BE2C (cell line): ENCODE results near the gene CACNA1A.

Experiments
- DNase-seq: peaks from one replicate; pipeline ENCODE4 v3.0.0-alpha.2; 2020
- H3K27me3 ChIP-seq: fragments of 250-450 bp; sonication (Bioruptor Pico); 2 replicates; pipeline ENCODE4 v1.5.1; 2020; ENCODE audit warnings: mild to moderate bottlenecking
- H3K36me3 ChIP-seq: fragments of 250-450 bp; sonication (Bioruptor Pico); 2 replicates; pipeline ENCODE4 v1.5.1; 2020; ENCODE audit warnings: mild to moderate bottlenecking
- H3K4me1 ChIP-seq: fragments of 250-450 bp; sonication (Bioruptor Pico); 2 replicates; pipeline ENCODE4 v1.5.1; 2020
- H3K4me3 ChIP-seq: 2 replicates; pipeline ENCODE4 v1.5.1; 2011; ENCODE audit warnings: low read depth, low read length
- H3K9me3 ChIP-seq: fragments of 250-450 bp; sonication (Bioruptor Pico); 2 replicates; pipeline ENCODE4 v1.5.1; 2020
- CTCF ChIP-seq: IDR thresholded peaks from 2 replicates; pipeline ENCODE4 v1.5.1; 2012; ENCODE audit warnings: mild to moderate bottlenecking, low read depth, low read length

The CACNA1A gene

GRCh38 chr19:13275016-13275722 lies 231.1 kb downstream of the CACNA1A start:
- no peak overlapping the region for H3K4me3 ChIP-seq
- no peaks in the 10 kb centered on the region for H3K4me1 ChIP-seq
- no peak for TF ChIP-seq CTCF
- no peaks in the 10 kb centered on the region for H3K36me3 ChIP-seq
- no peaks in the 10 kb centered on the region for H3K27me3 ChIP-seq
- no peak for DNase-seq
- H3K9me3 ChIP-seq: no peaks in the 10 kb centered on the region

DNA sequence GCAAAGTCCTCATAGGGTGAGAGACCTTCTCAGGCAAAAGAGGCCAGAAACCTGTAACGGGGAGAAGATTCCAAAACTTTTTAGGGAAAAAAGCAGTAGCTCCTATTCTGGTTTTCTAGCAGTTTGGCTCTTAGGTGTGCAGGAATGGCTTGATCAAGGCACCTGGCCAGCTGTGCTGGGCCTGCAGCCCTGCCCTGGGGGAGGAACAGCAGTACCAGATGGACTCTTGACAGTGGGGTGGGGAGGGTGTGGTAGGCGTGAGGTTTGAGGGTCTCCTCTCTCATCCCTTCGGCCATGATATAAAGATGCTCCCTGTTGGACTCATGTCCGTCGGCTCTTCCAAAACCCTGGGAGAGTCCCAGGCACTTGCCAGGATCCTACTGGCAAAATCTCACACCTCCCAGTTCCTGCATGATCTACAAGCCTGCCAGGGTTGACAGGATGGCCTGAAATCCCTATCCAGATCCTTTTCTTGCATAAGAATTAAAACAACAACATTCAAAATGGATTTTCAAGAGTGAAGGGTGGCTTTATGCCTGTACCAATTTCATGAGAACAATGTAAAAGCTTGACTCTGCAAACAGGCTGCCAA lies 235.7 kb downstream of the CACNA1A start:
- H3K27me3 ChIP-seq: no peaks in the 10 kb centered on the region
- no peaks in the 10 kb centered on the region for H3K4me1 ChIP-seq
- no peak for DNase-seq
- H3K4me3 ChIP-seq: no peak overlapping the region
- TF ChIP-seq CTCF: no peak
- H3K36me3 ChIP-seq: no peaks in the 10 kb centered on the region
- no peaks in the 10 kb centered on the region for H3K9me3 ChIP-seq

GRCh38 chr19:13269348-13269747 lies 236.9 kb downstream of the CACNA1A start:
- TF ChIP-seq CTCF: no peak
- no peaks in the 10 kb centered on the region for H3K9me3 ChIP-seq
- no peaks in the 10 kb centered on the region for H3K36me3 ChIP-seq
- H3K27me3 ChIP-seq: peaks cover 3% of the 10 kb centered on the region; the same call in 1 of the 2 replicates
- H3K4me1 ChIP-seq: no peaks in the 10 kb centered on the region
- DNase-seq: no peak
- H3K4me3 ChIP-seq: no peak overlapping the region

- Histone ChIP-seq H3K27me3 (peaks cover 7% of the 10 kb centered on the region; the same call in 1 of the 2 replicates), H3K4me1 (no peaks in the 10 kb centered on the region), H3K9me3 (no peaks in the 10 kb centered on the region), H3K36me3 (no peaks in the 10 kb centered on the region), H3K4me3 (no peak overlapping the region)
- no peak for TF ChIP-seq CTCF
- no peak for DNase-seq
Observed at GRCh38 chr19:13267889-13268288, 238.4 kb downstream of the CACNA1A start.

GRCh38 chr19:13267131-13267530 lies 239.1 kb downstream of the CACNA1A start:
- DNase-seq: no peak

More at GRCh38 chr19:13267131-13267530, 239.1 kb downstream of the CACNA1A start:
- TF ChIP-seq CTCF: no peak
- Histone ChIP-seq H3K4me1 (no peaks in the 10 kb centered on the region), H3K4me3 (no peak overlapping the region), H3K36me3 (no peaks in the 10 kb centered on the region), H3K9me3 (no peaks in the 10 kb centered on the region), H3K27me3 (peaks cover 7% of the 10 kb centered on the region; the same call in 1 of the 2 replicates)
